GM13977 (cell line): ENCODE results near the gene CRYBA2.

Experiments
- DNase-seq: peaks from one replicate; pipeline ENCODE4 v3.0.0; 2012; ENCODE audit warnings: low spot score
- CTCF ChIP-seq: IDR thresholded peaks from 2 replicates; pipeline ENCODE4 v1.5.1; 2012; ENCODE audit warnings: mild to moderate bottlenecking, control low read depth; ENCODE audit not compliant: insufficient read depth; ENCODE audit errors: extremely low read depth, missing control alignments
- in situ Hi-C: fragments of 300-500 bp; cut with MboI; formaldehyde crosslinking; loops from one replicate; pipeline ENCODE4 v1.12.0; 2022; ENCODE audit warnings: low sequenced_read_pairs, low pct_unique_long_range_greater_than_20kb, mixed read lengths, inconsistent platforms; ENCODE audit not compliant: unreplicated experiment

Gene CRYBA2

GRCh38 chr2:219024059-219024458 lies 30.8 kb upstream of the CRYBA2 start:
- TF ChIP-seq CTCF, result no peak
- no peak for DNase-seq
- in situ Hi-C loops, result no loop called here

- no peak for TF ChIP-seq CTCF
- no peak for DNase-seq
- in situ Hi-C loops, result no loop called here
Observed at GRCh38 chr2:219023045-219023605, 29.9 kb upstream of the CRYBA2 start.

GRCh38 chr2:219022616-219023015 lies 29.4 kb upstream of the CRYBA2 start:
- in situ Hi-C loops, result no loop called here
- DNase-seq, result no peak
- TF ChIP-seq CTCF, result no peak

- in situ Hi-C loops, result no loop called here
- no peak for DNase-seq
- no peak for TF ChIP-seq CTCF
Observed at GRCh38 chr2:219022041-219022440, 28.8 kb upstream of the CRYBA2 start.

- in situ Hi-C loops, result no loop called here
- DNase-seq, result no peak
Observed at GRCh38 chr2:219021591-219021990, 28.4 kb upstream of the CRYBA2 start.

GRCh38 chr2:219020604-219021365 lies 27.6 kb upstream of the CRYBA2 start:
- in situ Hi-C loops, result no loop called here
- no peak for DNase-seq
- no peak for TF ChIP-seq CTCF

More at GRCh38 chr2:219021591-219021990, 28.4 kb upstream of the CRYBA2 start:
- no peak for TF ChIP-seq CTCF
